PC-9 (cell line): ENCODE data around the gene CYS1. TPM values are rescaled to one million over a fixed set of nuclear protein-coding genes. Genes with fewer than 3 reads are reported as not detected.

Source experiments
- BruUV-seq: library from RNA; stranded (reverse); fragments of 400-500 nt; replicated peaks from 2 replicates; lab custom pipeline; 2021; lab: Mats Ljungman, UMichigan
- CTCF ChIA-PET: fragments of 300-600 bp; sonication (Branson Sonifier 250); formaldehyde crosslinking; loops from one replicate; lab custom pipeline; 2022; ENCODE audit warnings: antibody characterized with exemption; lab: Charles Lee
- POLR2A ChIA-PET: fragments of 300-600 bp; sonication (Branson Sonifier 250); formaldehyde crosslinking; loops from one replicate; lab custom pipeline; 2022; ENCODE audit warnings: antibody characterized with exemption; ENCODE audit not compliant: unreplicated experiment; lab: Charles Lee
- DNase-seq, 2 experiments: peaks; one replicate each; pipeline versions ENCODE4 v3.0.0 to v3.0.0-alpha.2; 2015 to 2022; ENCODE audit warnings: mixed read lengths in 1 of 2
- H2AFZ ChIP-seq: fragments of 200-600 bp; sonication (generic); 2 replicates; pipeline ENCODE4 v1.8.1; 2017; ENCODE audit warnings: antibody characterized with exemption
- H3F3A ChIP-seq: fragments of 200-600 bp; sonication (generic); 2 replicates; pipeline ENCODE4 v1.8.1; 2017; ENCODE audit warnings: antibody characterized with exemption, mild to moderate bottlenecking, low read depth; ENCODE audit not compliant: insufficient read depth
- H3K27ac ChIP-seq: fragments of 200-600 bp; sonication (generic); 2 replicates; pipeline ENCODE4 v1.6.1; 2016; ENCODE audit warnings: mixed run types
- H3K27me3 ChIP-seq: fragments of 200-600 bp; sonication (generic); 2 replicates; pipeline ENCODE4 v1.6.1; 2016; ENCODE audit warnings: low read depth, mixed run types; ENCODE audit not compliant: insufficient read depth
- H3K36me3 ChIP-seq: fragments of 200-600 bp; sonication (generic); 2 replicates; pipeline ENCODE4 v1.6.1; 2016; ENCODE audit warnings: low read depth, mixed run types
- H3K4me1 ChIP-seq: fragments of 200-600 bp; sonication (generic); replicated peaks from 2 replicates; pipeline ENCODE4 v1.6.1; 2016; ENCODE audit warnings: mixed run types; ENCODE audit not compliant: insufficient read depth
- H3K4me2 ChIP-seq: fragments of 200-600 bp; sonication (generic); 2 replicates; pipeline ENCODE4 v1.6.1; 2017; ENCODE audit warnings: mixed run types
- H3K4me3 ChIP-seq: fragments of 200-600 bp; sonication (generic); 2 replicates; pipeline ENCODE4 v1.6.1; 2016; ENCODE audit warnings: mixed run types
- H3K79me2 ChIP-seq: fragments of 200-600 bp; sonication (generic); 2 replicates; pipeline ENCODE4 v1.6.1; 2017; ENCODE audit warnings: low read depth, mixed run types
- H3K9me2 ChIP-seq: fragments of 200-600 bp; sonication (generic); 2 replicates; pipeline ENCODE4 v1.8.1; 2017; ENCODE audit warnings: mild to moderate bottlenecking; ENCODE audit not compliant: insufficient read depth
- H3K9me3 ChIP-seq: fragments of 200-600 bp; sonication (generic); 2 replicates; pipeline ENCODE4 v1.8.1; 2016; ENCODE audit warnings: low read depth; ENCODE audit not compliant: insufficient read depth
- H4K20me1 ChIP-seq: fragments of 200-600 bp; sonication (generic); 2 replicates; pipeline ENCODE4 v1.8.1; 2017; ENCODE audit not compliant: insufficient read depth
- CTCF ChIP-seq: fragments of 200-600 bp; sonication (generic); conservative IDR thresholded peaks from 2 replicates; pipeline ENCODE4 v1.6.1; 2017; ENCODE audit warnings: mixed run types, antibody characterized with exemption, mild to moderate bottlenecking, moderate library complexity
- EZH2 ChIP-seq: fragments of 200-600 bp; sonication (generic); IDR thresholded peaks from 2 replicates; pipeline ENCODE4 v1.8.0; 2017; ENCODE audit warnings: antibody characterized with exemption, low read depth
- intact Hi-C: fragments of 100-400 bp; cut with micrococcal nuclease; formaldehyde crosslinking; loops from one replicate; pipeline ENCODE4 v1.10.0; 2022; ENCODE audit not compliant: unreplicated experiment
- total RNA-seq: library from RNA; stranded (reverse); gene quantifications from 2 replicates; pipeline ENCODE4 v1.2.3, GENCODE V29; 2021

CYS1 gene
- total RNA-seq, 1 experiment from 2014 or later: 0.61 TPM

- H3K27ac ChIP-seq: no peak overlapping the region
- ChIA-PET CTCF (interaction anchor here (1.3 to 1.6 kb wide), 2 partner anchors 10 to 74 kb away, joined by 4 to 6 read pairs; no protein-coding TSS in a partner anchor), POLR2A (interaction anchor here (0.6 kb wide), 1 partner anchor 135 kb away, joined by 5 read pairs; no protein-coding TSS in a partner anchor)
- peaks cover 7% of the 10 kb centered on the region for H3F3A ChIP-seq
- no peaks in the 10 kb centered on the region for H3K9me2 ChIP-seq
- no peaks in the 10 kb centered on the region for H3K79me2 ChIP-seq
- peaks cover 14% of the 10 kb centered on the region; the same call in 1 of the 2 replicates for H3K36me3 ChIP-seq
- H3K9me3 ChIP-seq: no peaks in the 10 kb centered on the region
- TF ChIP-seq CTCF (no peak), EZH2 (no peak)
- H3K4me2 ChIP-seq: peak overlapping the region; percentile 81
- intact Hi-C loops: loop anchor here (10.0 kb wide), 1 partner anchor 424 kb away; the partner anchor contains the start of gene YWHAQ
- peaks cover 10% of the 10 kb centered on the region; the same call in 1 of the 2 replicates for H3K4me1 ChIP-seq
- BruUV-seq: no TSS peak
- H3K4me3 ChIP-seq: no peak overlapping the region
- no peak overlapping the region for H2AFZ ChIP-seq
- no peaks in the 10 kb centered on the region for H4K20me1 ChIP-seq
- DNase-seq: no peak
- H3K27me3 ChIP-seq: no peaks in the 10 kb centered on the region
Measured at GRCh38 chr2:10058251-10059015, 21.8 kb downstream of the CYS1 start.

GRCh38 chr2:10057231-10058107 is 22.7 kb downstream of the CYS1 start:
- BruUV-seq: no TSS peak

More at GRCh38 chr2:10057231-10058107, 22.7 kb downstream of the CYS1 start:
- Histone ChIP-seq H3K4me3 (peak overlapping the region; percentile 50; the same call in 1 of the 2 replicates), H3K79me2 (no peaks in the 10 kb centered on the region), H3K27ac (no peak overlapping the region), H2AFZ (peak overlapping the region; percentile 73), H4K20me1 (no peaks in the 10 kb centered on the region), H3K9me2 (no peaks in the 10 kb centered on the region), H3F3A (peaks cover 12% of the 10 kb centered on the region), H3K27me3 (no peaks in the 10 kb centered on the region), H3K9me3 (no peaks in the 10 kb centered on the region), H3K4me2 (peak overlapping the region; percentile 81), H3K36me3 (peaks cover 21% of the 10 kb centered on the region; the same call in 1 of the 2 replicates), H3K4me1 (peaks cover 10% of the 10 kb centered on the region; the same call in 1 of the 2 replicates)
- TF ChIP-seq EZH2: no peak
- no peak for TF ChIP-seq CTCF
- ChIA-PET POLR2A (interaction anchor here (0.6 kb wide), 3 partner anchors 134 to 304 kb away, joined by 3 to 10 read pairs (median 5); no protein-coding TSS in a partner anchor), CTCF (interaction anchor here (0.8 to 1.6 kb wide), 4 partner anchors 9 to 377 kb away, joined by 3 to 6 read pairs (median 5); no protein-coding TSS in a partner anchor)
- intact Hi-C loops: loop anchor here (10.0 kb wide), 1 partner anchor 423 kb away; the partner anchor contains the start of gene YWHAQ
- peak; percentile 63 to 76 for DNase-seq
